HG03095 (cell line): ENCODE data around the gene AKAP1.

Source experiments
- ATAC-seq: cut with Tn5 transposase; IDR thresholded peaks from one replicate; pipeline ENCODE4 v1.9.1; 2021; ENCODE audit warnings: moderate library complexity; ENCODE audit not compliant: unreplicated experiment

The AKAP1 gene

DNA sequence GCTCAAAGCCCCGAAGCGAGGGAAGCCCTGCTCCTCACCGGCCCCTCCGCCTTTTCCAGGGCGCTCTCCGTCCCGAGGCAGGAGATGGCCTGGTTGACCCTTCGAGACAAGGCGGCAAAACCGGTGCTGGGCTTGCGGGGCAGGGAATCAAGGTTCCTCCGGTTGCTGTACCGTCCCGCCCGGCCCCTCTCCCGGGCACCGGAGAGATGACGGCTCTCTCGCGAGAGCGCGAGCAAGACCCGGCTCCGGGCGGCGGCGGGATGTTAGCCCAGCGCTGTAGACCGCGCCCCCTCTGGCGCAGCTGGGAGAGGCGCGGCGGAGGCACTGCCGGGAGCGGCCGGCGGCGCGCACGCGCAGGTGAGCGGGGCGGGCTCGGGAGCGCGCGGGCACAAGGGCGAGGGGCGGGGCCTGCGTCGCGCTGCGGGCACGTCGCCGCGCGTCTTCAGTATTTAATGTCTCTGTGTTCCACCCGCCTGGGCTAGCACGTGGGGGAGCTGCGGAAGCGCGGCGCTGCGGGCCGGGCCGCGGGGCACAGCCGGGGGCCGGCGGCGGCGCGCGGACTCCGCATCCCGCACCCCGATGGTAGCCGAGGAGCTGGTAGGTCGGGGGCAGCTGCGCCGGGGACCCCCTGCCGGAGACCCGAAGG is at the start of gene AKAP1:
AKAP1 (plus strand) TSS at position 445 of the 646 bp plus-strand sequence. CDS start 20,219 bp downstream, outside the sequence.
- peak; percentile 85 for ATAC-seq

- no peak for ATAC-seq
These were observed 49.0 kb upstream of the AKAP1 start for GRCh38 chr17:57035971-57036481.

DNA sequence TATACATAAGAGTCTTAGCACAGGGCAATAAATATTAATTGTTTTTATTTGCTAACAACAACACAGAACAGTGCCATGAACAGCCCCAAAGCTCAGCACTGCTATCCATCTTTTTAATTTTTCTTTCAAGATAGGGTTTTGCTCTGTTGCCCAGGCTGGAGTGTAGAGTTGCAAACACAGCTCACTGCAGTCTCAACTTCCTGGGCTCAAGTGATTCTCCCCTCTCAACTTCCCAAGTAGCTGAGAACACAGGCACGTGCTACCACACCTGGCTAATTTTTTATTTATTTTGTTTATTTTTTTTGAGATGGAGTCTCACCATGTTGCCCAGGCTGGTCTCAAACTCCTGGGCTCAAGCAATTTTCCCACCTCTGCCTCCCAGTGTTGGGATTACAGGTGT is 47.6 kb upstream of the AKAP1 start:
- ATAC-seq = no peak

- ATAC-seq = no peak
These were observed 46.6 kb upstream of the AKAP1 start for GRCh38 chr17:57038486-57038885.

GRCh38 chr17:57040571-57040970 is 44.5 kb upstream of the AKAP1 start:
- ATAC-seq = no peak

DNA sequence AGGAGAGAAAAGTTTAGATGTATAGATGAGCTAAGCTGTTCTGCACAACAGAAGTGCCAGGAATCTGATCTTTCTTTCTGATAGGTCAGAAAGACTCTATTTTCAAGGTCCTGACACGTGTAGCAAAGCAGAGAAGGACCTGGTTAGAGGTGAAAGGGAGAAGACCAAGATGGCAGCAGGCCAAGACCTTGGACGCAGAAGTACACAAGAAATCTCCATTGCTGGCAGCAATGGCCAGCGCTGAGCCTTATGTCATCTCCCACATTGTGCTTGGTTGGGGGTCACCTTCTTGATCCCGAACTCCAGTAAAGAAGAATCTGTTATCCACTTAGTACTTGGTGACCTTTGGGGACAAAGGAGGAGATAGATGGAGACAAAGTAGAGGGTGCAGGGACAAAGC is 41.8 kb upstream of the AKAP1 start:
- no peak for ATAC-seq

GRCh38 chr17:57044976-57045867 is 39.8 kb upstream of the AKAP1 start:
- no peak for ATAC-seq

GRCh38 chr17:57045868-57046704 is 39.0 kb upstream of the AKAP1 start:
- peak; percentile 59 for ATAC-seq

- no peak for ATAC-seq
These were observed 38.3 kb upstream of the AKAP1 start for GRCh38 chr17:57046749-57047148.

GRCh38 chr17:57048096-57048495 is 37.0 kb upstream of the AKAP1 start:
- ATAC-seq = no peak

GRCh38 chr17:57050306-57050705 is 34.7 kb upstream of the AKAP1 start:
- no peak for ATAC-seq

DNA sequence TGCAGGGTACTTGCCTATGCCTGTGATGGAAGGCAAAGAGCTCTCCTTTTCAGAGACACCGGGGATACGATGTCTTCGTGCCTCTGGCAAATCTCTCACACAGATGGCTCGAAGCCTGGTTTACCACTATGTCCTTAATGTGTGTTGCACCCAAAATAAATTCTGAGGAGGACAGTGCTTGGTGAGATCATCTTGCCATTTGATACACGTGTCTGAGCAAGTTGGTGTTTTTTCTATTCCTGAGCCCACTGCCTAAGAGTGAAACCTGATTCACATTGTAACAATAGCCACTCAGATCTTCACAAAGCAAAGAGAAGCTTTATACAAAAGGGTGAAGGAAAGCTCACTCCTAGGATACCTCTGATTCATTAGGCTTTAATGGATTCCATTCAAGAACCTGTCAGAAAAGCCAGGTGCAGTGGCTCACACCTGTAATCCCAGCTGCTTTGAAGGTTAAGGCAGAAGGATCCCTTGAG is 33.1 kb upstream of the AKAP1 start:
- ATAC-seq = no peak

DNA sequence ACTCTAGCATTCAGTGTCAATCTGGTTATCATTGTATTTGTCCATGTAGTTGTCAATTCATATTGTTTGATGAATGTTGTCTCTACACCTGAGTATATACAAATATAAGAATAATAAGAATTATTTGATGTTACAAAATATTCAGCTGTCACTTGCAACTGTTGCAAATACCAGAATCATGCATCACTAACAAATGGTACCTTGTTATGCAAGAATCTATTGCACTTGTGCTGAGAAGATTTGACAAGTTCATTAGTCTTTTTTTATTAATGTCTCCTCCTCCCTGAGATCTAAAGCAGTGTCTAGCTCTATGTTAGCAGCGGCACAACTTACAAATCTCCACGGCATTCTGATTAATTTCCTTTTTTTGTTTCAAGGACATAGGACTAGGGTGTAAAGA is 22.2 kb upstream of the AKAP1 start:
- ATAC-seq = no peak

DNA sequence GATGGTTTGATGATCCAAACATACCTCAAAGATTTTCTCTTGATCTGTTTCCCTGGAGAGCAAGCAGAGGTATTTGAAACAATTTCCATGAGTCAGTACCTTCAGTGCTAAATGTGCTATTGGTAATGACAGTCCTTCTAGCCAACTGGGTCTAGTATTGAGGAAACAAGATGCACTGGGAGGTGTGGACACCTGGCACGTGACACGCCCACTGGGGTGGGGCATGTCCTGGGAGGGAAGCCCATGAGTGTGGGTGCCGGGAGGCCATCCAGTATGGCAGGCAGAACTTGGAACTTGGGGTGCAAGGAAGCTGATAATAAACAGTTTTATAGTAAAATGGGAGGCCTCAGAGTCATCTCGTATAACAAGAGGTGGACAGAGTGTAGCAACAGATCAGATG is 17.9 kb upstream of the AKAP1 start:
- no peak for ATAC-seq

GRCh38 chr17:57067781-57068180 is 17.3 kb upstream of the AKAP1 start:
- no peak for ATAC-seq

- ATAC-seq = no peak
These were observed 16.8 kb upstream of the AKAP1 start for GRCh38 chr17:57068222-57068658.

DNA sequence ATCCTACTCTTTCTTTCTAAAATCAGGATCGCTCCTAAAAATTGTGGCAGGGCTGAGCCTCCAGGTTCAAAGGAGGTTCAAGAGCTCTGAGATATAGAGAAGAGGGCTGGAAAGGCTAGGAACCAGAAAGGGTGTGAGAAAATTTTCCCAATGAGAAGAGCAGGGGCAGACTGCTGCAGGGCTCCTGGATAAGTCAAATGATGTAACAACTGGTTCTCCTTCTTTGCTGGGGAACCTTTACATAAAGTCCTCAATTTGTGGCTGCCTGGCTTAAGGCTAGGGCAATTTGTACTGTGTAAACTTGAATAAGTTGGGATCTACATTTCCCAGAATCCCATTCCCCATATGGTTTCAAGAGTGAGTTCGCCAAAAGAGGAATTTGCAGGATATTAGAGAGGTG is 16.3 kb upstream of the AKAP1 start:
- ATAC-seq = no peak

DNA sequence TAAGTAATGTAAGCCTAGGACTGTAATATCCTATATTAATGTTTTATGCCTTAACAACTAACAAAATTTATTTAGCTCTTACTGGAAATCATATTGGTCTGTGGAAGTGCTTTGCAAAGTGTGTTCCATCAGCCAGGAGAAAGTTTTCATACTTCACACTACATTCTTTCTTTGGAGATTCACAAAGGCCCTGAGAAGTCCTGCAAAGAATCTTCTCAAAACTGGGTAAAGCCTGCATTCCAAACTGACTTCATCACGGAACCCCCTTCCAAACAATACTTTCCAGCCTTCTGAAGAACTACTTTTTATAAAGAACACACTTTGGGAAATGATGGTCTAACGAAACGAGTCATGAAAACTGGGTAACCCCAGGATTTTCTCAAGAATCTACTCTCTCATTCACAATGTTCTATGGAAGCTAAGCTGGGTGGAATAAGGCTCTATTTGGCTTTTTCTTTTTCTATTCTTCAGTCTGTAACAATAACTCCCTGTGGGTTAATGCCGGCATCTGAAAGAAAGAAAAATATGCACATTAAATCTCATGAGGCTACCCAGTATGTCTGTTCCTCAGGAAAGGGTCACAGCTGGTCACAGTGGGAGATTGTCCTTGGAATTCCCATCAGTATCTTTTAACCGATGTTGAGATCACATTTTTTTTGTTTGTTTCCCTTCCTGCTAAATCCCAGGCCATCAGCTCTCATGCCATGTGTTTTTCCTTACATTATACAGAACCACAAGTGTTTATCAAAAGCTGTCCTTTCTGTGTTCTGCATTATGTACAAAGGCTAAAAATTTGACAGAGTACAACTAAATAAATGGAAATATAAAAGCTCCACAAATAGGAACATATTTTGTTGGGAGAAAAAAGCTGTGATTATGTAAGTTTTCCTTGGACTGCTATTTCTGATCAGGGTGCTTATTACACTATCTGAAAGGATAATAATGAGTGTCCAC is 12.8 kb upstream of the AKAP1 start:
- ATAC-seq = no peak

GRCh38 chr17:57073626-57074025 is 11.4 kb upstream of the AKAP1 start:
- no peak for ATAC-seq

- ATAC-seq = no peak
These were observed 9.9 kb upstream of the AKAP1 start for GRCh38 chr17:57075193-57075592.
